Activated CD4-positive, alpha-beta T cell treated with anti-CD3 and anti-CD28 coated beads, Interleukin-2, amount 10 ng/mL, durations not matched to agents 24 days and 14 days (primary cell): ENCODE data around the gene PRKN. TPM values are rescaled to one million over a fixed set of nuclear protein-coding genes. Genes with fewer than 3 reads are reported as not detected.

Experiments used
- DNase-seq: peaks from one replicate; pipeline ENCODE4 v3.0.0; 2022
- H3K27ac Mint-ChIP-seq: one replicate; pipeline ENCODE4 v1.8.0; 2022; ENCODE audit warnings: mild to moderate bottlenecking, mixed read lengths
- H3K27me3 Mint-ChIP-seq: one replicate; pipeline ENCODE4 v1.8.0; 2022; ENCODE audit warnings: mixed read lengths
- H3K36me3 Mint-ChIP-seq: one replicate; pipeline ENCODE4 v1.8.0; 2022; ENCODE audit warnings: low read depth, mild to moderate bottlenecking, mixed read lengths
- H3K4me1 Mint-ChIP-seq: one replicate; pipeline ENCODE4 v1.8.0; 2021; ENCODE audit warnings: mixed read lengths
- H3K4me3 Mint-ChIP-seq: one replicate; pipeline ENCODE4 v1.8.0; 2022; ENCODE audit warnings: mild to moderate bottlenecking, moderate library complexity, mixed read lengths
- H3K9me3 Mint-ChIP-seq: one replicate; pipeline ENCODE4 v1.8.0; 2021; ENCODE audit warnings: mixed read lengths
- intact Hi-C: fragments of 100-400 bp; cut with micrococcal nuclease; formaldehyde crosslinking; loops from one replicate; pipeline ENCODE4 v1.15.1; 2023
- total RNA-seq: library from RNA; stranded (reverse); gene quantifications from 2 replicates; pipeline ENCODE4 v1.2.3, GENCODE V29; 2022

Gene PRKN
- total RNA-seq, 1 donor from 2014 or later = not detected

DNA sequence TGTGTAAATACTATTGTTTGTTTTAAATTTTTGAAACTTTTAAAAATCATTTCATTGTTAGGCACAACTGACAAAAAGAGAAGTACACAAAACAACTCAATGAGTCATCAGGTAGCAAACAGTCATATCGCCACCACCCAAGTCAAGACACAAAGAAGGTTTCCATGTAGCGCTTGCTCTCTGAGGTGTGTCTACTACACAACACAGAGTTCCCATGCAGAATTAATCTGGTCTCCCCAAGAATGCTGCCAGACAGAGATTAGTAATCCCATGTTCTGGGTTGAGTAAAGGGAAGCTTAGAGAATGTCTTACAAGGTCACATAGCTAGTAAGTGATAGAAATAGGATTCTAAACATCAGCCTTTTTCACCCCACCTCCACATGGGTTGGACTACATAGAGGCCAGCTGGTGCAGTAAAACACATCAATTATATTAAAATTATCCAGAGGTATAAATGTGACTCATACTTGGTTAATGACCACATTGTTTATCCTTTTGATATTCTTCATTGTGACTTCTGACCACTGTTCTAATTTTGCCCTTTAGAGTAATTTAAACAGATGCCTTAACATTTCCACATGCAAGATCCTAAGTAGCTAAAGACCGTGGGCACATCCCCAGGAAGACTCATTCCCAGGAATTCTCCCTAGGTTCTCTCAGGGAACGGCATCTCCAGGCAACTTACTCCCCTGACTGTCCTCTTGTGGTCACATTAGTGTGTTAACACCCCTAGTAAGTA, 413.5 kb downstream of the PRKN start:
- no peaks in the 10 kb centered on the region for H3K27me3 Mint-ChIP-seq
- no peak overlapping the region for H3K4me3 Mint-ChIP-seq
- H3K4me1 Mint-ChIP-seq = no peaks in the 10 kb centered on the region
- intact Hi-C loops = no loop called here
- no peaks in the 10 kb centered on the region for H3K9me3 Mint-ChIP-seq
- no peak overlapping the region for H3K27ac Mint-ChIP-seq
- no peak for DNase-seq
- H3K36me3 Mint-ChIP-seq = no peaks in the 10 kb centered on the region

DNA sequence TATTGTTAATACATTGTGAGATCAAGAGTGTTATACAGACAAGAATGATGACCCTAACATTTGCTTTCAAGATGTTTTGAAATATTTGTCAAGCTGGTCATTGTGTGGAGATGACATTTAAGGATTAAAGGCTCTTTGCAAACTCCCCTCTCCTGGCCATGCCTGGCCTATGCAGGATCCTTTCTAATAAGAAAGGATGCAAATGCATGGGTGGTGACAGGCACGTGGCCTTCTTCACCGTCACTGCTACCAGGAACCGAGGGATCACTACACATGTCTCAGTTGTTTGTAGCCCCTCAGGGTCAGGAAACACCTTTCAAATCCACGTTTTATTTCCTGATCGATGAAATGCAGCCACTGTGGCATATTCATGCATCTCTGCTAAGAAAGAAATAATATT, 419.7 kb downstream of the PRKN start:
- no peaks in the 10 kb centered on the region for H3K27me3 Mint-ChIP-seq
- no peak for DNase-seq
- no peaks in the 10 kb centered on the region for H3K36me3 Mint-ChIP-seq
- intact Hi-C loops = no loop called here
- H3K4me3 Mint-ChIP-seq = no peak overlapping the region
- no peaks in the 10 kb centered on the region for H3K9me3 Mint-ChIP-seq
- no peaks in the 10 kb centered on the region for H3K4me1 Mint-ChIP-seq
- no peak overlapping the region for H3K27ac Mint-ChIP-seq

DNA sequence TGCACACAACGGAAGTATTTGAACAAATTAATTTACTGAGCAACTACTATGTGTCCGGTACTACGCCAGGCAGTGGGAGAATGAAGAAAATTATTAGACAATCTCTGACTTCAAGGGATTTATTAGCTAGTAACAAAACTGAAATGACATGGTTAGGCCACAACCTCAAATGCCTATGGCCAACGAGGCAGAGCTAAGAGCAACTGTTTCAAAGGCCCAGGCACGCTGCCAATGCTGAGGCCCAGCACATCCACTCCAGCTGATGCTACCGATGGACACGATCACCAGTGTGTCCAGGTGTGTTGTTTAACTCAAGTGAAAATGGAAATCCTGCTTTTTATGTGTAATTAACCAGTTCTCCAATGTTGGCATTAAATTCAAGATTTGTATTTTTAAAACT, 420.9 kb downstream of the PRKN start:
- Mint-ChIP-seq H3K36me3 (no peaks in the 10 kb centered on the region), H3K4me1 (no peaks in the 10 kb centered on the region), H3K27ac (no peak overlapping the region), H3K4me3 (no peak overlapping the region), H3K27me3 (no peaks in the 10 kb centered on the region), H3K9me3 (no peaks in the 10 kb centered on the region)
- intact Hi-C loops = no loop called here
- no peak for DNase-seq

DNA sequence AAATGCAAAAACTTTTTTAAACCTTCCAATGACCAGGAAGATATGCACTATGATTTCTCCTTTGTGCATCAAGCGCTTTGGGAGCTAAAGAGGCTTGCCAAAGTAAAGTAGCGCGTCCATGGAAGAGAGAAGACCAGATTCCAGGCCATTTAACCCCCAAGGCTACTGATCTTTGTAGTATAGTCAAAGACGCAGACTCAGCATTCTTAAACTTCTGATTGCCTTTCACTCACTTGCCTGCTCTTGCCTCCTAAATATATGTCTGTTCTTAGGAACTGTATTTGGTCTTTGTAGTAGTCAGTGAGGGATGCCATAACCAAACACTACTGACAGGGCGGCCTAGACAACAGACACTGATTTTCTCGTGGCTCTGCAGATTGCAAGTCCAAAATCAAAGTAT, 426.4 kb downstream of the PRKN start:
- Mint-ChIP-seq H3K4me3 (no peak overlapping the region), H3K27me3 (no peaks in the 10 kb centered on the region), H3K4me1 (no peaks in the 10 kb centered on the region), H3K9me3 (no peaks in the 10 kb centered on the region), H3K36me3 (no peaks in the 10 kb centered on the region), H3K27ac (no peak overlapping the region)
- DNase-seq = no peak
- intact Hi-C loops = no loop called here

DNA sequence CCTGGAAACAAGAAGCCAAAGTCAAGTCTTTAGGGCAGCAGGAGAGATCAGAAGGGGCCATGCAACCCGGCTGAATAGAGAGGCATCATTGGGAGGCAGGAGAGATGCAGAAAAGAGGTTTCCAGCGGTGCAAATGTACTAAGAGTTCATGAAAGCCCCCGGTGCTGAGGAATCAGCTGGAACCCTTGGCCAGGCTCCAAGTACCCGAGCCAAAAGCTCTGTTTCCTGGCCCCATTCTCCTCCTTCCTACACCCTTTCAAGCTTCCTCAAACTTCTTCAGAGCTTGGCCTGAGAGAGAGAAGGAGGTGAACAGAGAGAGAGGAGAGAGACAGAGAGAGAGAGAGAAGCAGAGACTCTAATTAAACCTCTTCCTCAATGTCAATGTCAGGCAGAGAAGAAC, 433.5 kb downstream of the PRKN start:
- H3K36me3 Mint-ChIP-seq = no peaks in the 10 kb centered on the region
- no peak overlapping the region for H3K27ac Mint-ChIP-seq
- peaks cover 3% of the 10 kb centered on the region for H3K9me3 Mint-ChIP-seq
- intact Hi-C loops = no loop called here
- H3K27me3 Mint-ChIP-seq = no peaks in the 10 kb centered on the region
- H3K4me1 Mint-ChIP-seq = no peaks in the 10 kb centered on the region
- DNase-seq = no peak
- no peak overlapping the region for H3K4me3 Mint-ChIP-seq

DNA sequence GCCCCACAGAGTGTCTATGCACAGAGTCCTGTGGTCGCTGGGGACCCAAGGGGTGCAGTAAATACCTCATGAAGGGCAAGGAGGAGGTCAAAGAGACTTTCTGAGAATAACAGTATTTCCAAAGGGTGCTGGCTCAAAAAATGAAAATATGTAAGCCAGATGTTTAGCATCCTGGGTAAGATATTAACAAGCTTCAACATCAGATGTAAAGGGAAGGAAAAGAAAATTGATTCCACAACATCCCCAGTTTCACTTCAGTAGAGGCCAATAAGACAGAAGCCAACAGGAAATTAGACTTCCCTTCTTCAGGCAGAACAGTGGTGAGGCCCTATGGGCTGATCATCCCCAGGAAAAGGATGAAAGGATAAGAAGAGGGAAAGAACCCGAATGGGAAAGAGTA, 434.7 kb downstream of the PRKN start:
- Mint-ChIP-seq H3K4me3 (no peak overlapping the region), H3K27me3 (no peaks in the 10 kb centered on the region), H3K4me1 (no peaks in the 10 kb centered on the region), H3K27ac (no peak overlapping the region), H3K9me3 (peaks cover 3% of the 10 kb centered on the region), H3K36me3 (no peaks in the 10 kb centered on the region)
- DNase-seq = no peak
- intact Hi-C loops = no loop called here

DNA sequence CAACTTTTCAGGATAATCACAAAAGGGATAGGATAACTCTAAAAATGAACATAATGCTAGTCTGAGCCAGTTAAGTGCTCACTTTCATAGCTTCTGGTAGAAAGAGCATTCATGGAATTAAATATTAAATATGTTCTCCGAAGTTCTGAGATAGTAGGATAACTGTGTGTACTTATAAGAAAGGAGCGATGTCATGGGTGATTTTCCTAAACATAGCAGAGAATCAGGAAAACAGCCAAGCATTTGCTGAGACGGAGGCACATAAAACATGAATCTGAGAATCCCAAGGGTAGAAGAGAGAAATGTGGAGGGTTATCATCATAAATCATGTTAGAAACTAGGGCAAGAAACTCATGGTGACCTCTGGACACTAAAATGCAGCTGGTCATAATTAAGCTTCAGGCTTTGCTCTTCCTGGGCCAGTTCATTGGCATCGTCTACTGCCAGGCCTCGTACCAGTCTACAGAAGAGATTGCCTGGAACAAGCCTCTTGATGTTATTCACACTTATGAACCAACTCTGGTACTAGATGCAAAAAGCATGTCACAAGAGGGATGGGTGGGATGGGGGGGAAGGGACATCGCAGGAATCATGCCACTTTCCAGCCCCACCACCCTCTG, 436.6 kb downstream of the PRKN start:
- intact Hi-C loops = no loop called here

DNA sequence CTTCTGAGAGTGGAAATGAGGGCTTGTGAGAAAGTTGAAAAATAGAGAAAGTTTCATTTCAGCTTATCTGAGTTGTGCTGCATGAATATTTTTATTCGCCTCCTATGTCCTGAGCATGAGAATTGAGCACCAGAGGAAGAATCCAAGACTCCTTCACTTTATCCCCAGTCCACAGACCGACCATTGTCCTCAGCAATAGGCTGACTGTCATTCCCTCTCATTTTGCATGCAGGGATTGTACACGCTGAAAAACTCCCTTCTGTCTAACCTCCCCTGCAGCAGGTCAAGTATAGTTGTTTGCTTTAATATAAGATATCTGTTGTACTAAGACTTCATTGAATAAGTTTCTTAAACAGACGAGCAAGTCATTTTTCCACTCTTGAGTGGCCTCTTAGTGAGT, 437.6 kb downstream of the PRKN start:
- Mint-ChIP-seq H3K27me3 (no peaks in the 10 kb centered on the region), H3K4me1 (no peaks in the 10 kb centered on the region), H3K36me3 (no peaks in the 10 kb centered on the region), H3K27ac (no peak overlapping the region), H3K4me3 (no peak overlapping the region), H3K9me3 (peaks cover 3% of the 10 kb centered on the region)
- intact Hi-C loops = no loop called here
- no peak for DNase-seq

More for the DNA sequence above, 436.6 kb downstream of the PRKN start:
- H3K36me3 Mint-ChIP-seq = no peaks in the 10 kb centered on the region
- DNase-seq = no peak
- peaks cover 3% of the 10 kb centered on the region for H3K9me3 Mint-ChIP-seq
- no peak overlapping the region for H3K27ac Mint-ChIP-seq
- H3K4me1 Mint-ChIP-seq = no peaks in the 10 kb centered on the region
- no peaks in the 10 kb centered on the region for H3K27me3 Mint-ChIP-seq
- no peak overlapping the region for H3K4me3 Mint-ChIP-seq

DNA sequence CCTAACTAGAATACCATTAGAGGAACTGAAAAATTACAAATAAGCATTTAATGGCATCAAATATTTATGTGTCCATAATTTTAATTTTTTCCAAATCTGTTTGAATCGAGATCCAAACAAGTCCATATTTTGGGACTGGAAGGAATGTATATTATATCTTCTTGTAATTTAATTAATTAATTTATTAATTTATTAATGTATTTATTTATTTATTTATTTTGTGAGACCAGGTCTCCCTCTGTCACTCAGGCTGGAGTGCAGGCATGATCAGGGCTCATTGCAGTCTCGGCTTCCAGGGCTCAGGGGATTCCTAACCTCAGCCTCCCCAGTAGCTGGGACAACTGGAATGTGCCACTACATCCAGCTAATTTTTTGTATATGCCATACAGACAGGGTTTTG, 453.6 kb downstream of the PRKN start:
- no peak overlapping the region for H3K27ac Mint-ChIP-seq
- intact Hi-C loops = no loop called here

DNA sequence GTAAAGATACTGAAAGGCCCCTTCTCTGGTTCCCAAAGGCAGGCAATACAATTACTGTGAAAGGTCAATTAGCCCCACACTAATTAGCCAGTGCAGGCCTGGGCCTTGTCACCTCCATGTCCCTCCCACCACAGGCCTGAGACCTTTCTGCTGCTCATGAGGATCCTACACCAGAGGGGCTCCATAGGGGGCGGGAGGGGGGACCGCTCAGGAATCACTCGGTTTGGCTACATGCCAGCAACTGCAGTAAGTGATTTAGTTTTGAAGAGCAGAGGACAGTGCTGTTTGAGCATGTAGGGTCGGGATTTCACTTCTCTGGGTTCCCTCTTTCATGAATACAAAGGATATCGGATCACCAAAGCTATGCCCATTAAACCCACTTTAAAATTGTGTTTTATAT, 455.6 kb downstream of the PRKN start:
- no peaks in the 10 kb centered on the region for H3K9me3 Mint-ChIP-seq

More for the DNA sequence above, 453.6 kb downstream of the PRKN start:
- H3K36me3 Mint-ChIP-seq = no peaks in the 10 kb centered on the region
- no peaks in the 10 kb centered on the region for H3K4me1 Mint-ChIP-seq
- no peaks in the 10 kb centered on the region for H3K27me3 Mint-ChIP-seq
- no peak overlapping the region for H3K4me3 Mint-ChIP-seq
- no peak for DNase-seq
- no peaks in the 10 kb centered on the region for H3K9me3 Mint-ChIP-seq

DNA sequence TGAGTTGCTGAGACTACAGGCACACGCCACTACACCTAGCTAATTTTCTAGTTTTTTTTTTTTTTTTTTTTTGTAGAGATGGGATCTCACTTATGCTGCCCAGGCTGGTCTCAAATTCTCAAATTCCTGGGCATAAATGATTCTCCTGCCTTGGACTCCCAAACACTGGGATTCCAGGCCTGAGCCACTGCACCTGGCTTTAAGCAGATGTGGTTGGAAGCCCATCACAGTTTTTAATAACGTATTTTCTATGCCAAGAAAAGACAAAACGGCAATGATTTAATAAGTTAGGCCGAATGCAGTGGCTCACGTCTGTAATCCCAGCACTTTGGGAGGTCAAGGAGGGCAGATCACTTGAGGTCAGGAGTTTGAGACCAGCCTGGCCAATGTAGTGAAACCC, 456.6 kb downstream of the PRKN start:
- intact Hi-C loops = no loop called here
- no peak overlapping the region for H3K4me3 Mint-ChIP-seq
- H3K9me3 Mint-ChIP-seq = no peaks in the 10 kb centered on the region
- no peaks in the 10 kb centered on the region for H3K27me3 Mint-ChIP-seq
- DNase-seq = no peak
- H3K27ac Mint-ChIP-seq = no peak overlapping the region
- no peaks in the 10 kb centered on the region for H3K36me3 Mint-ChIP-seq
- H3K4me1 Mint-ChIP-seq = no peaks in the 10 kb centered on the region

More for the DNA sequence above, 455.6 kb downstream of the PRKN start:
- no peak overlapping the region for H3K27ac Mint-ChIP-seq
- intact Hi-C loops = no loop called here
- DNase-seq = no peak
- no peaks in the 10 kb centered on the region for H3K36me3 Mint-ChIP-seq
- no peak overlapping the region for H3K4me3 Mint-ChIP-seq
- no peaks in the 10 kb centered on the region for H3K4me1 Mint-ChIP-seq
- no peaks in the 10 kb centered on the region for H3K27me3 Mint-ChIP-seq

DNA sequence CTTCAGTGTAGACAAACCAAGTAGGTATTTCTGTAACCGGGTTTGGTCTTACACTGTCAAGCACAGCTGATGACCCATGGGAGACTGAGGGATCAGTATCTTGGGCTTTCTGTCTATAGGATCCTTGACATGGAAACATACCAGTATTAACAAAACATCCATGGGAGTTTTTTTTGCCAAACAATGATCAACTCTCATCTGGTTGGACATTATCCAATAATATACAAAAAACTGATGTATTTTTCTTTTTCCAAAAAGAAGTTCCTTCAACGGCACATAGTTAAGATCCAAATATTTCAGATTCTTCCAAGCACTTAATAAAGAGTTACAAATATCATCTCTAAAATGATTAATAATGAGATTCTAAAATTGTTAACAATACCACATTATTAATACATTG, 459.9 kb downstream of the PRKN start:
- H3K4me1 Mint-ChIP-seq = no peaks in the 10 kb centered on the region
- H3K27me3 Mint-ChIP-seq = no peaks in the 10 kb centered on the region
- intact Hi-C loops = no loop called here
- H3K4me3 Mint-ChIP-seq = no peak overlapping the region
- no peaks in the 10 kb centered on the region for H3K9me3 Mint-ChIP-seq
- no peaks in the 10 kb centered on the region for H3K36me3 Mint-ChIP-seq
- H3K27ac Mint-ChIP-seq = no peak overlapping the region
- no peak for DNase-seq

DNA sequence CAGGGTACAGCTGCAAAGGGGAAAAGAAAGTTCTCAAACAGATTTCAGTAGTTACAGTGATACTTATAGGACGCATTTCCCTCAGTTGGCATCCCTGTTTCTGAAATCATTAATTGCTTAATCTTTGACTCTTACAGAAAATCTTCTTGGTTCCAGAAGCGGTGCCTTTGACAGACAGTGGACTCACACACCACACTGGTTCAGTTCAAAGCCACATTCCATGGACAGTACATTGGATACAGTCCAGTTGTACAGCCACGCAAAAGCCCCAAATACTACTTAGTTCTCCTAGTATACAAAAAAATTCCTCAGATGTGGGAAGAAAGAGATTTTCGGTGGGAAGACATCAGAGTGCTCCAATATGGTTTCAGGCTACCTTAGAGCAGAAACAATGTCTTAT, 460.4 kb downstream of the PRKN start:
- Mint-ChIP-seq H3K36me3 (no peaks in the 10 kb centered on the region), H3K4me3 (no peak overlapping the region), H3K27me3 (no peaks in the 10 kb centered on the region), H3K27ac (no peak overlapping the region), H3K9me3 (no peaks in the 10 kb centered on the region), H3K4me1 (no peaks in the 10 kb centered on the region)
- intact Hi-C loops = no loop called here
- no peak for DNase-seq

DNA sequence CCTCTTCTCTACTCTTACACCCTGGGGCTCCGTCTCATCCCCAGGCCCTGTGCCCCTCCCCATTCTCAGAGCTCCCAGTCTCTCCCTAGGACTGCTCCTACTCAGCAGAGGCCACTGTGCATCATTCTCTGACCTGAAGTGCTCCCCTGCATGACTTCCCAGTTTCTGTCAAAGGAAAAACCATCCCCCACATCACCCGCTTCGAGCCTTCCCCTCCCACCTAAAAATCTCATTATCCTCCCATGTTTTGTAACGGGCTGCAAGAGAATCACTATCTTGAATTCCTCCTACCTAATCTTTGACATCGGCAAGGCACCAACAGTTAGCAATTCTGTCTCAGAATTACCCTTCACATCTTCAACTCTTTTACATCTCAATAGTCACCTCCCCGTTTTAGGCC, 463.0 kb downstream of the PRKN start:
- Mint-ChIP-seq H3K9me3 (no peaks in the 10 kb centered on the region), H3K27ac (no peak overlapping the region)
- intact Hi-C loops = no loop called here

More for the DNA sequence above, 463.0 kb downstream of the PRKN start:
- no peaks in the 10 kb centered on the region for H3K36me3 Mint-ChIP-seq
- no peaks in the 10 kb centered on the region for H3K27me3 Mint-ChIP-seq
- DNase-seq = no peak
- peaks cover 2% of the 10 kb centered on the region for H3K4me1 Mint-ChIP-seq
- H3K4me3 Mint-ChIP-seq = no peak overlapping the region
